ENCODE measurements around the gene KCNQ1.

Gene KCNQ1

GRCh38 chr11:2681408-2682145, 236.8 kb downstream of the KCNQ1 start:
- DNase-seq (ENCODE audit: low read depth in 2 of 2) = no peak

GRCh38 chr11:2683806-2684205, 239.0 kb downstream of the KCNQ1 start:
- no peak for DNase-seq (ENCODE audit: low read depth in 2 of 2)

- no peak for DNase-seq (ENCODE audit: low read depth in 2 of 2)
Observed at GRCh38 chr11:2684581-2684980, 239.8 kb downstream of the KCNQ1 start.

GRCh38 chr11:2685051-2685450, 240.2 kb downstream of the KCNQ1 start:
- DNase-seq (ENCODE audit: low read depth in 2 of 2) = no peak

GRCh38 chr11:2685566-2686359, 241.0 kb downstream of the KCNQ1 start:
- DNase-seq (ENCODE audit: low read depth in 2 of 2) = no peak

- no peak for DNase-seq (ENCODE audit: low read depth in 2 of 2)
Observed at GRCh38 chr11:2686360-2687222, 241.8 kb downstream of the KCNQ1 start.

- DNase-seq (ENCODE audit: low read depth in 2 of 2) = no peak
Observed at GRCh38 chr11:2687223-2687530, 242.4 kb downstream of the KCNQ1 start.

GRCh38 chr11:2687782-2688191, 243.0 kb downstream of the KCNQ1 start:
- DNase-seq (ENCODE audit: low read depth in 2 of 2) = no peak

GRCh38 chr11:2688381-2689231, 243.8 kb downstream of the KCNQ1 start:
- DNase-seq (ENCODE audit: low read depth in 2 of 2) = no peak

- DNase-seq (ENCODE audit: low read depth in 2 of 2) = no peak
Observed at GRCh38 chr11:2689651-2690575, 245.1 kb downstream of the KCNQ1 start.

- no peak for DNase-seq (ENCODE audit: low read depth in 2 of 2)
Observed at GRCh38 chr11:2690596-2691354, 246.0 kb downstream of the KCNQ1 start.

- no peak for DNase-seq (ENCODE audit: low read depth in 2 of 2)
Observed at GRCh38 chr11:2691355-2691761, 246.6 kb downstream of the KCNQ1 start.

- no peak for DNase-seq (ENCODE audit: low read depth in 2 of 2)
Observed at GRCh38 chr11:2691991-2692875, 247.4 kb downstream of the KCNQ1 start.

GRCh38 chr11:2693271-2694261, 248.8 kb downstream of the KCNQ1 start:
- no peak for DNase-seq (ENCODE audit: low read depth in 2 of 2)

- DNase-seq (ENCODE audit: low read depth in 2 of 2) = no peak
Observed at GRCh38 chr11:2694495-2694894, 249.7 kb downstream of the KCNQ1 start.

- no peak for DNase-seq (ENCODE audit: low read depth in 2 of 2)
Observed at GRCh38 chr11:2694995-2695939, 250.5 kb downstream of the KCNQ1 start.

Measured in stimulated activated CD4-positive, alpha-beta T cell treated with anti-CD3 and anti-CD28 coated beads, Interleukin-12 subunit alpha, Interleukin-12 subunit beta, amount 100 ng/mL, for 24 hours (primary cell).